GM21528 (cell line): Measurements from ENCODE around the gene FSTL4.

Experiments used
- ATAC-seq: cut with Tn5 transposase; IDR thresholded peaks from one replicate; pipeline ENCODE4 v1.9.1; 2021; ENCODE audit warnings: mild to moderate bottlenecking, moderate library complexity; ENCODE audit not compliant: unreplicated experiment, low FRiP score

Gene FSTL4

DNA sequence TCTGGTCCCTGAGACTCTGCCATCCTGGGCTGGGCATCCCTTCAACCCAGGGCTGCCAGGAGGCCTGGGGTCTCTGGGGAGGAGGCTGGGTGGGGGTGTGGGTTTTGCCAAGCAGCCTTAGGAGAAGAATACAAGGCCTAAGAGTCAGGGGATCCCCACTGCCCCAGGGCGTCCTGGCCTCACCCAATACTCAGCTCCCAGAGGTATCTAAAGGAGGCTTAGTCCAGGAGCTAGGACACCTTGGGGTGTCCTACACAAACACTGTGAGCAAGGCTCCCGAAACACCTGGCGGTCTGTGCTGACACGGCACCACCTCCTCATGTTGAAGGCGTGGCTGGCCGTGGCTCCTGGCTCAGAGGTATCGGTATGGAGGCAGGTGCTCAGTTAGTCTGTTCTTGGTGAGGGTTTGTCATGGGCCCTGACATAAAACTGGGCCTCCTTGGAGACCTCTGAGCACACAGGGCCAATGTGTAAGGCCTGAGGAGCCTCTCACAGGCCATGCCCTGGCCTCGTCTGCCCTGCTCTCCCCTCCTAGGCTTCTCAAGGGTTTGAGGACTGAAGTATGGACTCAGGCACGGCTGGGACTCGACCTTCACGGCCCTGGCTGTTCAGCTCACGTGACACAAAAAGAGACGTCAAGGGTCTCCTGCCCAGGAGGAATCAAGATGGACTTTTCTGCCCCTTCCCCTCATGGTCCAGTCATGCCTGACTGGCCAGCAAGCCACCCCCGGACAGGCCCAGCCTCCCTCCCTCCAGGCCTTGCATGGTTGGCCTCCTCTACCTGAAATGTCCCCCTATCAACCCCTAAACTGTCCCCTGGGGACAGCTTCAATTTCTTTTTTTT is 277.3 kb downstream of the FSTL4 start:
- ATAC-seq, result no peak

DNA sequence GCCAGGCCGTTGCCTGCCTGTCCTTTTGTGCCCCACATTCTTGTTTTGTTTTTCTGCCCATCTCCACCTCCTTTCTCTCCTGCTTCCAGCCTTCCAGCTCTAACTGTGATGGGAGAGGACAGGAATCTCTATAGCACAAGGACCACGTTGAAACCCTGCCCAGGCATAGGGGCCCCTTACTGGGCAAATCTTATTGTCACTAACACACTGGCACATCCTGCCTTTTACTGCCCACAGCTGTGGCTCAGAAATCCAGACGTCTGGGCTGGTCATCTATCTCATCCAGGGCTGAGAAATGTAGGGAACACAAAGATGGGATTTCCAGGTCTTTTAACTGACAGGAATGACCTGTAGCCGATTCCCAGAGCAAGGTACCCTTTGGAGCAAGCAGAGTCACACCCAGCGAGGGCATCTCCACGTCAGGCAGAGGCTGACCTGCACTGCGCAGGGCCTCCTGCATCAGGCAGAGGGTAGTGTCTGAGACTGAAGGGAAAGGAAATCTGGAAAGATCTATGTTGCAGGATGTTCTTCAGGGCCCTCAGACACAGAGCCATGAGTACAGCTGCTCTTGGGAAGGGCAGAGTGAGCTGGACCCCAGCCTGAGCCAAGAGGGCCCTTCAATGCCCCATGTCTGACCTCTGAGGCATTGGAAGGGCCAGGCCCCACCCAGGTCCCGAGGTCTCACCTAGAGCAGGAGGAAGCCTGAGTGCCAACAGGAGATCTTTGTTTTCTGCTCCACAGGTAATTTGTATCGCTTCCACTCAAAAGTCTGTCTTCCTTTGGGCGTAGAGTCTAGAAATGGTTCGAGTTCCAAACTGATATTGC is 278.8 kb downstream of the FSTL4 start:
- no peak for ATAC-seq

DNA sequence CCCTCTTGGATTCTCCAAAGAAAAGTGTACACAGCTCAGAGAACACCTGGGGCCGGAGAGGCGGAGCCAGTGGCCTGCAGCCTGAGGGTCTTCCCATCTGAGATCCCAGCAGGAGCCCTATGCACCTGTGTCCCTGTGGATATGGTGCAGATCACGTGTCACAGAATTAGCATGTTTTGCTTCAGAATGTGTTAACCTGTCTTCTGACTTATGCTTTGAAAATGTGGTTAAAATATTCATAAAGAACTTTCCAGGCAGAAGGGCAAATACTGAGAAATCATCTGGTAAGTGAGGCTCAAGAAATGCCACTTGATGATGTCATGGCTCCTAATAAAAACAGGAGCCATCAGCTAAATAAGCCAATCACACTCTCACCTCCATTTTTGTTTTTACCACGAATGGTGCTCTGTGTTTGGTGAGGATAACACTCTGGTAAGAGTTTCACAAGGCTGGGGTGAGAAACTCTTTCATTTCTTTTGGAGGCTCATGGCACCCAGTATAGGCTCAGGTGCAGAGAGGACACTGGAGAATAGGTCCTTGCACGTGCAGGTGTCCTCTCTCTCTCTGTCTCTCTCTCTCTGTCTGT is 279.8 kb downstream of the FSTL4 start:
- ATAC-seq, result no peak

DNA sequence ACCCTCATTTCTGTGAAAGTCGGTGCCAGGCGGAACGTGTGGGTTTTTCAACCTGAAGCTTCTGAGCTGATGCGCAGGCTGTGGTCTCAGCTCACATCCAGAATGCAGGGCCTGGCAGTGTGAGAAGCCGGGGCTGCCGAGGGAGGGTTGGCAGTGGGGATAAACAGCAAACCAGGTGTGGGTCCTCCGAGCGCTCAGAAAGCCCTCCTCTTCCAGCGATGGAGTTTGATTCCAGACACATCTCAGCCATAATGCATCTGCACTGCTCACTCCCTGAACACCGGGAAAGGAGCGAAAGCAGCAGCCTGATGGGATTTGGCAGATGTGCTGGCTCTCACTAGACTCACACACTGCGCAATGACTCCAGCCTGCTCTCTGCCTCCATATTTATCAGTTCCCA is 280.4 kb downstream of the FSTL4 start:
- no peak for ATAC-seq

DNA sequence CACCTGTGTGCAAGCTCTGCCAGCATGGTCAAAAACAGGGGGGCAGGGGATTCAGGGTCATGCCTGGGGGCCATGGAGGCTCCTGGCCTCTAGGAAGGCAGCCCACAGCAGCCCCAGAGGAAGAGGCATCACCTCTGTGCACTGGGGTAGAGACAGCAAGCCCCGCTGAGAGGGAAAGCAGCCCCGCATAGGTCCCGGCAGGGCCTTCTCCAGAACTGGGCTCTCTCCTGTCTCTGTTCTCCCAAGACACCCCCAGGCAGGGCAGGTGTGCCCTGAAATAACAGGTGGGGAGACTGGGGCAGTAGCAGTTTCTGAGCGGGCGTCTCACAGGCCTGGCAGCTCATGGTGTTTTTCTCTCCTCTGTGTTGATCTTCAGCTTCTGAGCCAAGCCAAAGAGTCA is 281.4 kb downstream of the FSTL4 start:
- no peak for ATAC-seq

DNA sequence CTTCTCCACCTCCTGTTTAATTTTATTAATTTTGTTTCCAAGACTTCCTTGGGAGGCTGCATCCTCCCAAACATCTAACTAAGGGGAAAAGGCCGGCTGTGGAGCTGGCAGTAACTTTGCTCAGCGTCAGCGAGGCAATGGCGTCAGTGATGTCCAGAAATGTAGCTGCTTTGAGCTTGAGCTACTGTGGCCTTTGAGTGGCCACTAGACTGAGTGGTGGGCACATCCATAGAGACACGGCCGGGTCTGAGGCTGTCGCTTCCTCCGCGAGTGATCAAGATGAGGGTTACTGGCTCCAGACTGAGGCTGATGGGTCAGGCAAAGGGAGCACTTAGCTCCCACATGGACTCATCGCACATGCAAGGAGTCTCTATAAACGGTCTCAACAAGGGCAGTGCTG is 283.5 kb downstream of the FSTL4 start:
- no peak for ATAC-seq

DNA sequence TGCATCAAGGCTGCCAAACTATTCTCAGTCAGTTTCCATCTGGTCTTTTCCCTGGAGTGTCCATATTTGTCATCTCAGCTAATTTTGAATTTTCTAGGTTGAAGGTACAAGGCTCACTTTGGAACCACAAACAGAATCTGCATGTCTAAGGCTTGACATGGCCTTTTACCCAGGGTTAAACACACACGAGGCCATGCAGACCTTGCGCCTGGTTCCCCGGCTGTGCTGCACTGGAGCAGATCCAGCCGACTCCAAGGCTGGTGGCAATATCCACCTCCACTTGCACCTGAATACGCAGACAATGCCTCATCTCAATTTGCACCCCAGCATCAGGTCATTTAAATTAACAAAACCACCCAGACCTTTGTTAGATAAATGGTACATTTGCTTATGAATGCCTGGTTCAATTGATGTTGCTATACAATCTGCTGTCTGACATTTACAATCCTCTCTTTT is 284.4 kb downstream of the FSTL4 start:
- no peak for ATAC-seq

DNA sequence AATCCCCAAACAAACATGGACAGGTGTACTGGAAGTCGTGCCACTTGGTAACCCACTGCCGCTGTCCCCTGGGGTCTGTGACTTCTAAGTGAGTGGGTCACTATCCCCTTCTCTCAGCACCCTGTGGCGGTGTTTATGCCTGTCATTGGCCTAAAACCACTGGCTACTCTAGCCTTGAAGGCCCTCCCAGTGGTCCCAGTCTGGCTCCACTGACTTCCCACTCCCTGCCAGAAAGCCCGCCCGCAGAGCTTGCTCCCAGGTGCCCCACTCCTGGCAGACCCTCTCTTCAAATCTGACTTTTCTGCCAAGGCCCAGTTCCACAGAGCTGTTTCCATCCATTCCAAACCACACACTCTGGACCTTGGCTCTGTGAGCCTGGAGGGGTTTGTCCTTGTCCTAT is 286.0 kb downstream of the FSTL4 start:
- ATAC-seq, result no peak

DNA sequence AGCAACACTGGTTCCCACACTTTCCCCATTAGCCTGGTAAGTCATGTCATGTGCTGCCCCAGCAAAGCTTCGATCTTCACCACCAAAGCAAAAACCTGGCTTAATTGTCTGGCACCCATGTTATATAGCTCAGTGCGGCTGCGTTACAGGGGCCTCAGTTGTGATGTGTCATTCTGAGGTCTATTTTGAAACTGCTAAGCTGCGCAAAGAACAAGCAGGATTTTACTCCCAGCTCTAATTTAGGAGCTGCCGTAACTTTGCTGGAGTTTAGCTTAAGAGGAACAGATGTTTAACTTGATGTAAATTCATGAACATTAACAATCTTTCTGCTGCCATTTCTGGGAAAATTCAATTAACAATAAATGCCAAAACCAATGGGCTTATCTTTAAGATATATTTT is 286.5 kb downstream of the FSTL4 start:
- ATAC-seq, result no peak

DNA sequence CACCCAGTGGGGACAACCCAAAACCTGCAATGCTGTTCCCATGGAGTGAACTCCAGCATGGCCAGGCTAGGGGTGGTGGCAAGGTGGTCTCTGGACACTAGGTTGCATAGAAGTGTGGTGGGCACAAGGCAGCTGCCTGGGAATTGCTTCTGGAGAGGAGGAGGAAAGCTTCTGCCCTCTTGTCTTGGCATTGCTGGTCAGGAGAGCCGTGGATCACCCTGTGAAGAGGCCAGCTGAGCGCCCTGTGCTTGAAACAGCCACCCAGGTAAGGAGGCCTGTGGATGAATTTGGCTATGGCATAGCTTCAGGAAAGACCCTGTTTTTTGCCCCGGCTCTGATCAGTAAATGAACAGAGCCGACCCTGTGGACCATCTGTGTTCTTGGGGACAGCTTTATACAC is 287.4 kb downstream of the FSTL4 start:
- no peak for ATAC-seq

DNA sequence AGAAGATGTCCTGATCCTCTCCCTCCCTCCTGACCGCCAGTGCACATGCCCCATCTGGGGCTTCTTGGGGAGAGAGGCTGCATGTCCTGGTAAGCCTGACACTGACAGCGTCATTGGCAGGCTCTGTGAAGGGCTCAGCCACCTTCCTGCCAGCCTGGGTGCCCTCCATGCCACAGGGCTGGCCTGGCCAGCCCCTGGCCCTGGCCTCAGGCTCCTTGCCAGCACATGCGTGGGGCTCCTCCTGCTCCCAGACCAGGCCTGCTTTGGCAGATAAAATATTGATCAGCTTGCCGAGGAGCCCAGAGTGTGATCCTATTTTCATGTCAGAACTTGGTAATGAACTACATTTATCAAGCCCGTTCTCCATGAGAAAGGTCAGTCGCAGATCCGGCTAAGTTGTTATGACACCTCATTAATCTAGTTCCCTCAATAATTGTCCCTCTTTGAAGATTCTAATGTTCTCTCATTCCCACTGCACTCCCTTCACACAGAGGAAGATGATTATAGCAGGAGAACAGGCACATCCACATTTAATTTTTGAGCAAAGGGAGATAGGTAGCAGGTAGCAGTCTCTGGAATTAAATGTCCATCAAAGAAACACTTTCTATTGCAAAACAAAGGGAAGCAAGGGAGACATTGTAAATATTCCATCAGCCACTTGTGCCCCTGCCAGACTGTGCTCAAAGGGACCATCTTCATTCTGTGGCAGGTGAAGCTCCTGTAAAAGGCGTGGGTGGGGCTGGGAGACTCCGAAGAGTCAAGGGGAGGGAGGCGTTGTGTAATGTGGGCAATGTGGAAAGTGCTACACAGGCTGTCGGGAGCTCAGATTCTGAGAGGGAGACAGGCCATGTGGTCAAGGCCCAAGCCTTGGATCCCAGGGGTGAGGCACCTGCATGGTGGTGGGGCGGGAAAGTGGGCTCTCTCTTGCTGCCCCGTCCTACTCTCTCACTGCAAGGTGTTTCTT is 288.6 kb downstream of the FSTL4 start:
- no peak for ATAC-seq

DNA sequence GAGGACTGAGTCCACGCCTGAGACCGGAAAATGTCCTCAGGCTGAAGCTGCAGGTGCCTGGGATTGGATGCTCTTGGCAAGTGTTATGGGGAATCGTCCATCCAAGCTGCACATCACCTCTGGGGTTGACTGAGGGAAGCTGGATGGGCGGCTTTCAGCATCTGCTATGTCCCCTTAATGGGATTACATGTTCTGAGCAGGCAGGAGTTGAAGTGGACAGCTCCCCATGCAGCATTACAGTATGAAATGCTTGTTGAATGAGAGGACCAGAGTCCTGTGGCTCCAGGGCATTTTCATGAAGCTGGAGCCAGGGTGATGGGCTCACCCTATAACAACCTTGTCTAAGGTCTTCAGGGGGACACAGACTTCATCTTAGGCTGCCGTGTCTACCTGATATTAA is 289.6 kb downstream of the FSTL4 start:
- ATAC-seq, result no peak

DNA sequence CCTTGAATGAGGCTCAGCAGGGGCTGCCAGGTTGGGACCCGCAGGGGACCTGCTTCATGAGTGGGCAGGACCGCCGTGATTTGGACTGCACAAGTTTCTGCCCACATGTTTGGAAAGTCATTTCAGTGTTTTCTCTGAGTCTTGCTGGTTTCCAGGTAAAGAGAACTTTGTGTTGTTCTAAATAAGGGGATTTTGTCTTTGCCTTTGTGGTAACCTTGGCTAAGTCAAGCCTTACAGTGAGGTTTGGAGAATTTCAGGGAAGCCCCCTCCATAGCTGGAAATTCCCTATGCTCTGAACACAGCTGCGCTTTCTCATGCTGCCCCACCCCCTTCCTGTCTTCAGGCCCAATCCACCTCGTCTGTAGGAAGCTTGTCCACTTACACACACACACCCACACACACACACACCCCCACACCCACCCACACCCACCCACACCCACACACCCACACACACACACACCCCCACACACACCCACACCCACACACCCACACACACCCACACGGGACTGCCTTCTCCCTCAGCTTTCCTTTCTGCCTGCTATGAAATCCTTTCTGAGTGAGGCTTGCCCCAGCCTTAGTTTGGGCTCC is 290.4 kb downstream of the FSTL4 start:
- ATAC-seq, result no peak

DNA sequence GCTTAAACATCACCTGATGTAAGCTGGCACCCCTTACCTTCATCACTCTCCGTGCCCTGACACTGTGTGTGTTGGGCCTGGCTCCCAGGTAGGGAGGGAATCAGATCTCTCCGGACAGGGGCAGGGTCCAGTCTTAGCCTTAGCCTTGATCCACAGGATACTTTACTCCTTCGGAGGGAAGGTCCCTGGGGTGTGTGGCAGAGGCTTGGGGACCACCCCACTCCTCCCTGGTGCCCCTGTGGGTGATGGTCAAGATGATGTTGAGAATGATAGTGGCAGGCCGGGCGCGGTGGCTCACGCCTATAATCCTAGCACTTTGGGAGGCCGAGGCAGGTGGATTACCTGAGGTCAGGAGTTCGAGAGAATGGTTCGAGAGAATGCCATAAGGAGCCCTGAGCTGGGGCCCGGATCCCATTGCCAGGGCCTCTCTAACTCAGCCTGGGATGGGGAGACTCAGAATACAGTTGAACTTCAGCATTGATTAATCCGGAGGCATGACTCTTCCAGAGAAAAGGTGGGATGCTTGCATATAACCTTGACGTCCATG is 291.0 kb downstream of the FSTL4 start:
- ATAC-seq, result no peak

DNA sequence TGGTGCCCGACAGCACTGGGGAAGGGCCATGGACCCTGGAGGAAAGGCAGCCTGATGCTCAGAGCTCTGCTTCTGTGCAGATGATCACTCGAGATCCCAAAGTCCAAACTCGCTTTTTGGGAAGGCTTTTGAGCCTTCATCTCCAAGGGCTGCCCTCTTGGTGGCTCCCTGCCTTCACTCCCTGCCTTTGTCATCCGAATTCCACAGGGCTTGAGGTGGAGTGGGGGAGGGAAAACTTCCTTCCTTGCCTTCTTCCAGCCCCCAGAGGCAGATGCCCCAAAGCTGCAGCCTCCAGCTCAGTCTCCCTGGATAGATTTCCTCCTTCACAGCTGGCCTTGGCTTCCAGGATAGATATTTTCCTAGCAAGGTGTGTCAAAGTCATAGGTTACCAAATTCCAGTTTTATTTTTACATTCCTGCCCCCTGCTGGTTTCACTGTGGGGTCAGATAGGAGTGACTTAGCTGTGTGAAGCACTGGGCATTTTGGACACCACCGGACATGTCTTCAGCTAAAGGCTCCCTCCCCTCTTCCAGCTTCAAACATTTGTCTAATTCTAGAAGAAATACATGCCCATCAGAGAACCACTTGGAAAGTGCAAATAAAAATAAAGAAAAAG is 292.3 kb downstream of the FSTL4 start:
- ATAC-seq, result no peak

DNA sequence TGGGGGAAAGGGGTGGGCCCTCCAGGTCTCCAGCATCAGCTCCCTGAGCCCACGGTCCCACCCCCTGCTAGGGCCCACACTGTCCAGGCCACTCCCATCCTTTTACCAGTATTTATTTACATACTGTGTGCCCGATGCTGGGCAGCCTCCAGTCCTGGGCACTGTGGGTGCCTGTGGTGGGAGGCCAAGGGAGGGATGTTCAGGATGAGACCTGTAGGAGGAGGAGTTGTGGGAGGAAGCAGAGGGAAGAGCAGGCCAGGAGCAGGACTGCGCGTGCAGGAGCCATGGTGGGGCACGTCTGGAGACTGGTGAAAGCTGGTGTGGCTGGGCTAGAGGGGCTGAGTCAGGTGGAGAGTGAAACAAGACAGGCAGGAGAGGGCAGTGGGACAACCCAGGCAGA is 293.1 kb downstream of the FSTL4 start:
- no peak for ATAC-seq

DNA sequence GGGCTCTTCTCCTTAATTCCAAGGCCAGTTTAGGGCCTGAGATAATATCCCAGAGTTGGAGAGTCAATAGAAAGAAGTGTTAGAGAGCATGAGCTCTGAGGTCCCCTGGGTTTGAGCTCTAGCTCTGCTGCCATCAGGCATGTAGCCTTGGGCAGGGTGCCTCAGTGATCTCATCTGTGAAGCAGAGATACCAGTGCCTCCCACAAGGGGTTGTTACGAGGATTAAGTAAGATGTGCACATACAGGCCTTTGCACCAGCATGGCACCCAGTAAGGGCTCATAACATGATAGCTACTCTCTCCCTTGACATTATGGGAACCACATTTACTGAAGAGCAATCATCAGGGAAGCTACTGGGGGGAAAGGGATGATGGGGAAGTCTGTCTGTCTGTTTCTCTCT is 294.8 kb downstream of the FSTL4 start:
- no peak for ATAC-seq

DNA sequence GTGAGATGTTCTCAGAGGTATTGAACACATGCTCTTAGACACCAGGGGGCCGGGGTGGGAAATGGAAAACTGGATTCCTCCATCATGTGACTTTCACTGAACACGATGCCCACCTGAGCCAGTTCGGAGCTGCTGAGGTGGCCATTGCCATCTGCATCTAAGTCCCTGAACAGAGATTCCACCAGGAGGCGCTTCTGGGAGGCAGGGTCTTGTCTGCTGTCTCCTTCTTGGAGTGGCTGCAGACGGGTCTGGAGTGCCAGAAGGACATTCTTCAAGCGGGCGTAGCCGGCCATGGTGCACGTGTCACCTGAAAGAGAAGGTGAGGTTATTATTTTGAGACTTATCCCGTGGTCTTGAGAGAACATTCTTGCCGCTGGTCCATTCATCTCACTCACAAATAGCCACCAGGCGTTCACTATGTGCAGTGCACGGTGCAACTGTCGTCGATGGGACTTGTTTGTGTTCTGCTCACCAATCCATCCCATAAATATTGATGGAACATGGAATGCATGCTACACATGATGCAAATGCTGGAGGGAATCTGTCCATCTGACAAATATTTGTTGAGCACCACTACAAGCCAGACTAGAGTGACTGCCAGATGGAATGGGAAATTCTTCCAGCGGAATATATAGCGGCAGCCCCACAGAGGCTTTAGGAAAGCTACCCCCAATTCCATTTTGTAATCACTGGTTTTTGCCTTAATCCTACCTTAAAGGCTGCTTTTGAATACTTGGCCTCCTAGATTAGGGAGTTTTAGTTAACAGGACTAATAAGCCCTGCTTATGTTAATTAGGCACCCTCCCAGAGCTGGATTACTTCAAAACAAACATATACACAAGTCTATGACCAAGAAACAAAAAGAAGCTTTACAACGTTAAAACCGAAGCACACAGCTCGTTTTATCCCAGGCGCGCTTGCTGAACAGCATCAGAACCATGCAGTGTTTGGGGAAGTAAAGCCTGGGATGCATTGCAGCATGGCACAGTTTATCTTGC is 295.7 kb downstream of the FSTL4 start:
- no peak for ATAC-seq
